Keratinocyte (primary cell): Measurements from ENCODE around the gene RAC2. TPM values are rescaled to one million over a fixed set of nuclear protein-coding genes. Genes with fewer than 3 reads are reported as not detected.

Experiments used
- DNase-seq: peaks from one replicate; pipeline ENCODE4 v3.0.0-alpha.2; 2011; ENCODE audit warnings: low read depth, missing footprints, low spot score
- FAIRE-seq: peaks from 2 replicates; lab custom pipeline; 2011; peaks lifted over from hg19 to GRCh38; lab: Jason Lieb, UNC
- H2AFZ ChIP-seq: 2 replicates; pipeline ENCODE4 v1.6.0; 2012; ENCODE audit warnings: low read length, control low read depth, inconsistent platforms; ENCODE audit not compliant: control insufficient read depth
- H3K27ac ChIP-seq: 2 replicates; pipeline ENCODE4 v1.5.1; 2011; ENCODE audit warnings: low read length; ENCODE audit not compliant: control insufficient read depth, insufficient read depth
- H3K27me3 ChIP-seq: 3 replicates; pipeline ENCODE4 v1.6.0; 2011; ENCODE audit warnings: low read length; ENCODE audit not compliant: control insufficient read depth, insufficient read depth; ENCODE audit errors: extremely low read depth
- H3K36me3 ChIP-seq, 2 experiments: 2 replicates in 1 of 2; 3 replicates in 1 of 2; pipeline ENCODE4 v1.5.1; 2011; ENCODE audit warnings: low read length in 2 of 2, mild to moderate bottlenecking in 1 of 2; ENCODE audit not compliant: control insufficient read depth in 2 of 2, insufficient read depth in 2 of 2; ENCODE audit errors: extremely low read depth in 1 of 2
- H3K4me1 ChIP-seq: 3 replicates; pipeline ENCODE4 v1.5.1; 2011; ENCODE audit warnings: low read length; ENCODE audit not compliant: control insufficient read depth, insufficient read depth; ENCODE audit errors: extremely low read depth
- H3K4me2 ChIP-seq: 3 replicates; pipeline ENCODE4 v1.6.0; 2011; ENCODE audit warnings: low read depth, low read length; ENCODE audit not compliant: control insufficient read depth, insufficient read depth; ENCODE audit errors: extremely low read depth
- H3K4me3 ChIP-seq, 3 experiments: fragments of 200-600 bp in 1 of 3; sonication (generic) in 1 of 3; 2 replicates in 2 of 3; 3 replicates in 1 of 3; pipeline ENCODE4 v1.5.1; 2011 to 2016; ENCODE audit warnings: low read length in 3 of 3, mild to moderate bottlenecking in 3 of 3, control low read depth in 2 of 3, inconsistent platforms in 1 of 3, low read depth in 1 of 3, mixed read lengths in 1 of 3, mixed run types in 1 of 3, moderate library complexity in 1 of 3; ENCODE audit not compliant: control insufficient read depth in 2 of 3, insufficient read depth in 2 of 3; ENCODE audit errors: extremely low read depth in 1 of 3
- H3K79me2 ChIP-seq: 2 replicates; pipeline ENCODE4 v1.6.0; 2012; ENCODE audit warnings: low read length; ENCODE audit not compliant: control insufficient read depth, insufficient read depth
- H3K9ac ChIP-seq: 3 replicates; pipeline ENCODE4 v1.6.0; 2011; ENCODE audit warnings: low read length; ENCODE audit not compliant: control insufficient read depth, insufficient read depth; ENCODE audit errors: extremely low read depth
- H3K9me1 ChIP-seq: 3 replicates; pipeline ENCODE4 v1.6.0; 2011; ENCODE audit warnings: low read length; ENCODE audit not compliant: control insufficient read depth, insufficient read depth; ENCODE audit errors: extremely low read depth
- H3K9me3 ChIP-seq: 2 replicates; pipeline ENCODE4 v1.5.1; 2012; ENCODE audit warnings: low read depth, low read length; ENCODE audit not compliant: control insufficient read depth
- H4K20me1 ChIP-seq: 3 replicates; pipeline ENCODE4 v1.6.0; 2011; ENCODE audit warnings: low read length; ENCODE audit not compliant: control insufficient read depth, insufficient read depth; ENCODE audit errors: extremely low read depth
- EZH2 ChIP-seq: IDR thresholded peaks from one replicate; pipeline ENCODE4 v1.6.1; 2012; ENCODE audit warnings: inconsistent platforms, mild to moderate bottlenecking, low read length, moderate library complexity
- dilution Hi-C: fragments of 300-500 bp; cut with MboI; formaldehyde crosslinking; loops from one replicate; pipeline ENCODE4 v1.7.0; 2020; ENCODE audit warnings: low sequenced_read_pairs; ENCODE audit not compliant: extremely low pct_ligation_motif_present
- polyA plus RNA-seq, 5 experiments: library from polyadenylated mRNA; depleted of rRNA in 3 of 5; stranded (reverse) in 3 of 5; stranded (forward) in 1 of 5; unstranded in 1 of 5; fragments of >200 nt; gene quantifications; 1 replicate in 1 of 5; 2 replicates in 3 of 5; 3 replicates in 1 of 5; pipeline versions ENCODE4 v1.2.1 to v1.2.3, GENCODE V29; 2011 to 2012; ENCODE audit warnings: missing spikeins in 2 of 5, low read depth in 1 of 5, low replicate concordance in 1 of 5
- TF ChIP-seq, protein P1 (sequence below), 3 experiments: IDR thresholded peaks in 1 of 3; conservative IDR thresholded peaks in 1 of 3; optimal IDR thresholded peaks in 1 of 3; 2 replicates in 2 of 3; 3 replicates in 1 of 3; pipeline versions ENCODE3 to v1.5.1; 2011; ENCODE audit warnings: low read length in 3 of 3, mild to moderate bottlenecking in 3 of 3, moderate library complexity in 2 of 3, control low read depth in 1 of 3, inconsistent platforms in 1 of 3; ENCODE audit not compliant: insufficient read depth in 2 of 3; ENCODE audit errors: extremely low read depth in 1 of 3

RAC2 gene
- polyA plus RNA-seq, 1 donor (not counting 4 experiments of a cell fraction or from before 2014, with no cell fraction given), result 78.6 TPM

DNA sequence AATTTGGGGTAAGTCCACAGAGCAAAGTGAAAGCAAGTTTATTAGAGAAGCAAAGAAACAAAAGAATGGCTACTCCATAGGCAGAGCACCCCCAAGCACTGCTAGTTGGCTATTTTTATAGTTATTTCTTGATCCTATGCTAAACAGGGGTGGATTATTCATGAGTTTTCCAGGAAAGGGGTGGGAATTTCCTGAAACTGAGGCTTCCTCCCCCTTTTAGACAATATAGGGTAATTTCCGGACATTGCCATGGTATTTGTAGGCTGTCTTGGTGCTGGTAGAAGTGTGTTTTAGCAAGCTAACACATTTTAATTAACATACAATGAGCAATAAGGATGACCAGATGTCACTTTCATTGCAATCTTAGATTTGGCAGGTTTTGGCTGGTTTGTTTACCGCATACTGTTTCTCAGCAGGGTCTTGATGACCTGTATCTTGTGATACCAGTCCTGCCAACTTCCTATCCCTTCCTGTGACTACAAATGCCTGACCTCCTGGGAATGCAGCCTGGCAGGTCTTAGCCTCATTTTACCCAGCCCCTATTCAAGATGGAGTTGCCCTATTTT, 55.1 kb downstream of the RAC2 start:
- Histone ChIP-seq H2AFZ (no peak overlapping the region), H3K4me1 (peaks cover 43% of the 10 kb centered on the region), H3K79me2 (peaks cover 11% of the 10 kb centered on the region), H3K4me3 (peak overlapping the region; percentile 61 to 86 (median 81)), H3K27me3 (no peaks in the 10 kb centered on the region), H4K20me1 (no peaks in the 10 kb centered on the region), H3K9me3 (no peaks in the 10 kb centered on the region), H3K27ac (peak overlapping the region; percentile 97), H3K9me1 (no peaks in the 10 kb centered on the region), H3K4me2 (peak overlapping the region; percentile 100), H3K9ac (peak overlapping the region; percentile 88), H3K36me3 (peaks cover 5 to 12% of the 10 kb centered on the region in 2 experiments)
- DNase-seq, result no peak
- TF ChIP-seq EZH2, result no peak
- TF ChIP-seq, protein P1, sequence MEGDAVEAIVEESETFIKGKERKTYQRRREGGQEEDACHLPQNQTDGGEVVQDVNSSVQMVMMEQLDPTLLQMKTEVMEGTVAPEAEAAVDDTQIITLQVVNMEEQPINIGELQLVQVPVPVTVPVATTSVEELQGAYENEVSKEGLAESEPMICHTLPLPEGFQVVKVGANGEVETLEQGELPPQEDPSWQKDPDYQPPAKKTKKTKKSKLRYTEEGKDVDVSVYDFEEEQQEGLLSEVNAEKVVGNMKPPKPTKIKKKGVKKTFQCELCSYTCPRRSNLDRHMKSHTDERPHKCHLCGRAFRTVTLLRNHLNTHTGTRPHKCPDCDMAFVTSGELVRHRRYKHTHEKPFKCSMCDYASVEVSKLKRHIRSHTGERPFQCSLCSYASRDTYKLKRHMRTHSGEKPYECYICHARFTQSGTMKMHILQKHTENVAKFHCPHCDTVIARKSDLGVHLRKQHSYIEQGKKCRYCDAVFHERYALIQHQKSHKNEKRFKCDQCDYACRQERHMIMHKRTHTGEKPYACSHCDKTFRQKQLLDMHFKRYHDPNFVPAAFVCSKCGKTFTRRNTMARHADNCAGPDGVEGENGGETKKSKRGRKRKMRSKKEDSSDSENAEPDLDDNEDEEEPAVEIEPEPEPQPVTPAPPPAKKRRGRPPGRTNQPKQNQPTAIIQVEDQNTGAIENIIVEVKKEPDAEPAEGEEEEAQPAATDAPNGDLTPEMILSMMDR (optimal IDR thresholded peaks at IDR 0.05 in 1 of 3, IDR thresholded peaks at IDR 0.05 in 1 of 3, conservative IDR thresholded peaks at IDR 0.05 in 1 of 3; ENCODE audit: extremely low read depth in 1 of 3, insufficient read depth in 2 of 3, low read length in 3 of 3), result no peak
- dilution Hi-C loops, result no loop called here
- FAIRE-seq, result peak; percentile 88

DNA sequence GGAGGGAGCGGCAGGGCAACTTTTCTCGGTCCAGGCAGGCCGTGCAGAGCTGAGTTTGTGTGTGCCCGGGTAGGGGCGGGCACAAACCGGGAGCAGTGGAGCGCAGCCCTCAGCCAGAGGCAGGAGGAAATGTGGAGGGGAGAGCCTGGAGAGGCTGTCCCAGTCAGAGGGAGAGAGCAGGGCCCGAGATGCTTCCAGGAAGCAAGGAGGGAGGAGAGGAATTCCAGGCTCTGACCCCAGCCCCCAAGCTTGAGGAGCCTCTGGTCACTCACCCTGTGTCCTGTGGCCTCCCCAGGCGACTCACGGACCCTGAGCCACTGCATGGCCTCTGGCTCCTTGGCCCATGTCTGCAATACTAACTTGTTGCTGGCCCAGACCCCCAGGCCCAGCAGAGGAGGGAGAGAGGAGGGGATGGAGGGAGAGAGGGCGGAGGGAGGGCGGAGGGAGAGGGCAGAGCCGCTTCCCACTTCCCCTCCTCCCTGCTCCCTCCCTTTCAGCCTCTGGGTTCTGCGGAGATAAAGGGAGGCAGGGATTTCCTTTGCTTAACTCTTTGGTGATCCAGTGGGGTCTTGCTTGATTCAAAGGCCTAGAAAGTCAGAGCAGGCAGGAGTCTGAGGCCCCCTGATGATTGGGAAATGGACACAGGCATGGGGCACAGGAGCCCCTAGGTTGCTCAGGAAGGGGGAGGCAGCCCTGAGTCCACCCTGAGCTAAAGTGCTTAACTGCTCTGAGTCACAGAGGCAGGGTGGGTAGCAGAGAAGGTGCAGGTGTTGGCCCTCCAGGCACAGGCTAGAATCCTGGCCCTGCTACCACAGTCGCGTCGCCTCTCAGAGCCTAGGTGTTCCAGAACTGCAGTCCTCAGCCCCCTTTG, 55.9 kb downstream of the RAC2 start, which contains the start of gene C1QTNF6:
Gene C1QTNF6, minus strand, starts transcription at position 357 of the 871 bp plus-strand sequence. Its CDS starts 34 bp downstream, at position 323.
- H3K4me2 ChIP-seq, result peak within 1 kb of the TSS; percentile 100
- peaks cover 5 to 18% of the 10 kb centered on the region in 2 experiments for H3K36me3 ChIP-seq
- H3K27ac ChIP-seq, result peak within 1 kb of the TSS; percentile 97
- peaks cover 43% of the 10 kb centered on the region for H3K4me1 ChIP-seq
- H3K79me2 ChIP-seq, result peaks cover 11% of the 10 kb centered on the region
- FAIRE-seq (peak; percentile 86), DNase-seq (no peak)
- H3K9ac ChIP-seq, result peak within 1 kb of the TSS; percentile 88
- dilution Hi-C loops, result no loop called here
- no peaks in the 10 kb centered on the region for H4K20me1 ChIP-seq
- peak within 1 kb of the TSS; percentile 61 to 86 (median 81) for H3K4me3 ChIP-seq
- no peaks in the 10 kb centered on the region for H3K9me3 ChIP-seq
- peak within 1 kb of the TSS; percentile 66 for H2AFZ ChIP-seq
- H3K27me3 ChIP-seq, result no peaks in the 10 kb centered on the region
- no peaks in the 10 kb centered on the region for H3K9me1 ChIP-seq
- TF ChIP-seq, protein P1 (optimal IDR thresholded peaks at IDR 0.05 in 1 of 3, IDR thresholded peaks at IDR 0.05 in 1 of 3, conservative IDR thresholded peaks at IDR 0.05 in 1 of 3; ENCODE audit: extremely low read depth in 1 of 3, insufficient read depth in 2 of 3, low read length in 3 of 3), result no peak
